HL-60/S4 treated with retinoic acid at 250 ng/mL for 4 days and 3 days (cell line): ENCODE measurements around the gene SLC38A8.

ENCODE experiments used
- in situ Hi-C: fragments of 300-500 bp; cut with MboI; formaldehyde crosslinking; loops from 2 replicates; pipeline ENCODE4 v1.7.0; 2022; ENCODE audit warnings: low sequenced_read_pairs

SLC38A8 gene

DNA sequence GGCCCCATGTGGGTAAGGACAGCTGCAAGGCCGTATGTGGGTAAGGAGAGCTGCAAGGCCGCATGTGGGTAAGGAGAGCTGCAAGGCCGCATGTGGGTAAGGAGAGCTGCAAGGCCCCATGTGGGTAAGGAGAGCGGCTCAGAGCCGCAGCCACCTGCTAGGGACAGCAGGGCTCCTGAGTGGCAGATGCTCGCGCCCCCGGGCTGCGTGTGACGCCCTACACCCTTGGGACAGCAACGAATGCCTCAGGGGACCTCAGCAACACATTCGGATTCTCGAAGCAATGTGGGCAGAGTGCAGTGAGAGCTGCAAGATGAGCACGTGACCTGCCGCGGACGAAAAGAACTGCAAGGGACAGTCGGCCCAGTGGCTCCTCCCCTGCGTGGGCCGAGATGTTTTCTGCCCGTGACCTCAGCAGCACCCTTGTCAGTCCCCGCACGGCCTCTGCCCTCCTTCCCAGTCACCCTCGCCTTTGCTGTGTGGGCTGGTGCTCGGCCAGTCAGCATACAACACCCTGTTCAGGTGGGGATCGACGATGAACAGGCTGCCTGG lies 9.6 kb upstream of the SLC38A8 start:
- in situ Hi-C loops = loop anchor here (25.0 kb wide), 1 partner anchor 435 kb away; no protein-coding TSS in a partner anchor

DNA sequence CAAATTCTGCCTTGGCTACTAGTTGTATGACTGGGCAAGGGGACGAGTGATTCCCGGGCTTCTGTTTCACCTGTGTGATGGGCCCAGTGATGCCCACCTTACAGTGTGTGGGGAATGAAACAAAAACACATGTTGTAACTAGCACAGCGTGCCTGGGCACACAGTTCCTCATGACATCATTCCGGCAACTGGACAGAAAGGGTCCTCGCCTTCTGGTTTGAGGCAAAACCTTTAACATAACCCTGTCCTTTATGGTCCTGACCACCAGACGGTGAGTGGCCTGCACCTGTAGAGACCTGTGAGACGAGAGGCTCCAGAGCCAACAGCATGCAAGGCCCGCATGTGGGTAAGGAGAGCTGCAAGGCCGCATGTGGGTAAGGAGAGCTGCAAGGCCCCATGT lies 7.7 kb upstream of the SLC38A8 start:
- in situ Hi-C loops = loop anchor here (25.0 kb wide), 1 partner anchor 437 kb away; no protein-coding TSS in a partner anchor

DNA sequence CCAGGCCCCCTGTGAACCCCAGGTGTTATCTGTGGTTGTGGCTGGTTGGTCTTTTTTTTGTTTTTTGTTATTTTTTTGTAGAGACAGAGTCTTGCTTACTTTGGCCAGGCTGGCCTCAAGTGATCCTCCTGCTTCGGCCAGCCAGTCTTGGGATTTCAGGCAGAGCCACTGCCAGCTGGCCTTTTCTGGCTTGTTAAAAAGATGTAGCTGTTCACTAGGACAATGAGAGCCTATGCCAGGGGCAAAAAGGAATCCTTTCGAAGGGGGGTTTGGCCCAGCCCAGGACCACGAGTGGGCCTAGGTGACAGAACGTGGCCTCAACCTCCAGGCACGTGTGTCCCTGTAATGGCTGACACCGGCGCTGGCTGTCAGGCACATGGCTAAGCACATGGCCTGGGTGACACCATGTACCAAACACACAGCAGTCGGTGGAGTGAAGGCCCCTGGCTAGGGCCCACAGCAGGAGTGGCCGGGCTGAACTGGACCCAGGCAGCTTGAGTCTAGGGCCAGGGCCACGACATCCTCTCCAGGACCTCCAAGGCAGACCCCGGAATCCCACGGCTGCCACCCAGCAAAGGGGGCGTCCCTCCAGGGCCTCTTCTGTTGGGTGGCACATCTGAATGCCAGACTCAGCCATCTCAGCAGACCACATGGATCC lies 6.9 kb upstream of the SLC38A8 start:
- in situ Hi-C loops = loop anchor here (25.0 kb wide), 1 partner anchor 438 kb away; no protein-coding TSS in a partner anchor

DNA sequence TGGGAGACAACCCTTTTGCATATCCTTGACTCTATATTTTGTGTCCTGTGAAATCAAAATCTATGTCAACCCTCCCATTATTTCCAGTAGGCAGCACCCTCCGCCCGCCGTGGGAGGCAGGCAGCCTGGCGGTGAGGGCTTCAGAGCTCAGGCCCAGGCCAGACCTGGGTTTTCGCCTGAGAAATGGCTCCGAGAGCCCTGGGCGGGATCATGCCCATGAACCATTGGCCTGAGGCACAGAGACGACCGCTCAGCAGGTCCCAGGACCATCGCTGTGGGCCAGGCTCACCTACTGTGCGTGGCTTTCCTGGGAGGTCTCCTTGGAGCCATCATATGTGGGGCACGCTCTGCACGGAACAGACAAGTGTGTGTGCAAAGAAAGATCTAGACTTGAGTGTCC lies 6.3 kb upstream of the SLC38A8 start:
- in situ Hi-C loops = no loop called here

DNA sequence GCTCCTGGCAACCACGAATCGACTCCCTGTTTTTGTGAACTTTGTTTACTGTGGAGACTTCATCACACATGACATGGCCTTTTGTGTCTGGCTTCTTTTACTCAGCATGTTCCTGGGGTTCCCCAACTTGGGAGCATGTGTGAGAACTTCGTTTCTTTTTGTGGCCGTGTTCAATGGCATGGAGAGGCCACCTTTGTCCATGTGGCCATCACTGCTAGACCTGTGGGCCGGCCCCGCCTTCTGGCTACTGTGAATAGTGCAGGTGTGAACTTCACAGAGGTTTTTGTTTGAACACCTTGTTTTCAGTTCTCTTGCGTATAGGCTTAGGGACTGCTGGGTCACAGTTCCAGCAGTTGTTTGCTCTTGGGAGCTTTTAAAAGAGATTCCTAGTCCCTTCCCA lies 5.7 kb upstream of the SLC38A8 start:
- in situ Hi-C loops = no loop called here

DNA sequence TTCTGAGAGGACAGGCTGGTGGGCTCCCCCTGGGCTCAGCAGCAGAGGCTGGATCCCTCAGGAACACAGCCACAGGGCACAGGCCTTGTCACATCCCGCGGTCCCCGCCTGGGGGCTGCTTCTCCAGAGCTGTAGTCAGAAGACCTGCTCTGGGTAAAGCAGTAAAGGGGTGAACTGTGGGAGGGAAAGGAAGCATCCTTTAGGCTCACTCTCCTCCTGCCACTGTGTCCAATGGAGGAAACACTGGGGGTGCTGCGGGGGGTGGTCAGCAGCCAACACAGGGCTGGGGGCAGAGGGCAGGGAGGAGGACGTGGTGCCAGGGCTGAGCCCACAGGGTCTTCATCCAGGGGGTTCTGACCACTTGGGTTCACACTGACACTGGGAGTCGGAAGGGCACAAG lies 5.0 kb upstream of the SLC38A8 start:
- in situ Hi-C loops = no loop called here

DNA sequence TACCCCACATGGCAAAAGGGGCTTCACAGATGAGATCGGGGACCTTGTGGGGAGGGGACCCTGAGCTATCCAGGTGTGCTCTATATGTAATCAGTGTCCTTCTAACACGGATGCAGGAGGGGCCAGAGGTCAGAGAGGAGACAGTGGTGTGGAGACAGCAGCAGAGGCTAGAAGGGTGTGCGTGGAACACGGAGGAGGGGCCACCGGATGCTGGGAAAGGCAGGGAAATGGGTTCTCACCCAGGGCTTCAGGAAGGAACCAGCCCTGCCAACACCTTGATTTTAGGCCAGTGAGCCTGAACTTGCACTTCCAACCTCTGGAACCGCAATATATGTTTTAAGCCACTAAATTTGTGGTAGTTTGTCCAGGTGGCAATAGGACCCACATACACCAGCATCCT lies 4.6 kb upstream of the SLC38A8 start:
- in situ Hi-C loops = no loop called here

DNA sequence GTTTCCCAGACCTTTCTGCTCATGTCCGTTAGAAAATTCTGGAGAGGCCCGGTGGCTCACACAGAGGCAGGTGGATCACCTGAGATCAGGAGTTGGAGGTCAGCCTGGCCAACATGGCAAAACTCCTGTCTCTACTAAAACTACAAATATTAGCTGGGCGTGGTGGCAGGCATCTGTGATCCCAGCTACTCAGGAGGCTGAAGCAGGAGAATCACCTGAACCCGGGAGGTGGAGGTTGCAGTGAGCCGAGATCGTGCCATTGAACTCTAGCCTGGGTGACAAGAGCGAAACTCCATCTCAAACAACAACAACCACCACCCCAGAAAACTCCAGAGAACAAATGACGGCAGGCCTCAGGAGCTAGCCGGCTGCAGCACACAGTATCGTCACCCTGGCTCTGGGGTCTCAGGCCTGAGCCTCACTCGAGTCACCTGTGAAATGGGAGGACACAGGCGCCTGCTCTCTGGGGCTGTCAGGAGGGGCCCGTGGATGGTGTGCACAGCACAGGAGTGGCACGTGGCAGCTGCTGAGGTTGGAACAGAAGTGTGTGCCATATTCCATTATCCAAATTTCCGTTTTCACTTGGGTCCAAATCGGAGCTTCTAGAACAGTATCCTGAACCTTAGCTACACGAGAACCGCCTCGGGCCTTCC lies 3.3 kb upstream of the SLC38A8 start:
- in situ Hi-C loops = no loop called here

DNA sequence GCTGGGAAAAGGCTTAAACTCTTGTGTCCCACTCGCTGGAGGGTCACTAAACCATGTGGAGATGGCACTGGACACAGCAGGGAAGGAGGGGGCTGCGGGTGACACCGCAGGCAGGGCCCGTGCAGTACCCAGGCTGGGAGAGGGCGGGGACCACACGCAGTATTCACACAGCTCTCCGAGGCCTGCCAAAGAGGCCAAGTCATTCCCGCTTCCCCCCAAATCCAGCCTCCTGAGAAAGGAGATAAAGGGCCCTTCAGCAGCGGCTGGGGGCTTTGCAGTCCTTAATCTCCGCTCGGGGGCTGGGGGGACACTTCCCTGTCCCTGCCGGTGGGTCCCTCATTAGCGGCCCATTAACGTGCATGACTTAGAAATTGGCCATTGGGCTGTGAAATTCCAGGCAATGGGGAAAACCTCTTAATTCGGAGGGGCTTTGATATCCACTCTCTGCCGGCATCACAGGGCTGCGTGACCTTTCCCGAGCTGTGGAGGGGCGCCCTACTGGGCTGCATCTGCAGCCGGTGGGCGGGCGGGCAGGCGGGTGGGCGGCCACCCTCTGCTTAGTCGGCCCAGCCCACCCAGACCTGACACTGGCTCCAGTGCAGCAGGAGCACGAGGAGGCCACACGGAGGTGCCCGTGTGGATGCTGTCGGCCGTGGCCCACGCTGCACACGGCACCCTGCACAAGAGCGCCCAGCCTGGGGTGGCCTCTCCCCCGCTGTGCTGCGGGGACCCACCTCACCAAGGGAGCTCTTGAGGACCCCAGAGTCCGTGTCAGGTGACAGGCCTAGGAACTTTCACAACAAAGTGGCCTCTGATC lies 2.6 kb upstream of the SLC38A8 start:
- in situ Hi-C loops = no loop called here

DNA sequence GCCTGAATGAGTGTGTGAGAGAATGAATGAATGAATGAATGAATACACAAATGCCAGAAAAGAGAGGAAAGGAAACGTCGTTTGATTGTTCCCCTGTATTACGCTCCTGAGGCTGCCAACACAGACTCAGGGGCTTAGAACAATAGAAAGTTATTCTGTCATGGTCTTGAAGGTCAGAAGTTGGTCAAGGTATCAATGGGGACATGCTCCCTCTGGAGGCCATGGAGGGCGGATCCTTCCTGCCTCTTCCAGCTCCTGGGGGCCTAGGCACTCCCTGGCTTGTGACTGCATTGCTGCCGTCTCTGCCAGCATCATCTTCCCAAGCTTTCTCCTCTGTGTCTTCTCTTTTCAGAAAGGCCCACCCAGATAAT lies 1.5 kb upstream of the SLC38A8 start:
- in situ Hi-C loops = no loop called here

DNA sequence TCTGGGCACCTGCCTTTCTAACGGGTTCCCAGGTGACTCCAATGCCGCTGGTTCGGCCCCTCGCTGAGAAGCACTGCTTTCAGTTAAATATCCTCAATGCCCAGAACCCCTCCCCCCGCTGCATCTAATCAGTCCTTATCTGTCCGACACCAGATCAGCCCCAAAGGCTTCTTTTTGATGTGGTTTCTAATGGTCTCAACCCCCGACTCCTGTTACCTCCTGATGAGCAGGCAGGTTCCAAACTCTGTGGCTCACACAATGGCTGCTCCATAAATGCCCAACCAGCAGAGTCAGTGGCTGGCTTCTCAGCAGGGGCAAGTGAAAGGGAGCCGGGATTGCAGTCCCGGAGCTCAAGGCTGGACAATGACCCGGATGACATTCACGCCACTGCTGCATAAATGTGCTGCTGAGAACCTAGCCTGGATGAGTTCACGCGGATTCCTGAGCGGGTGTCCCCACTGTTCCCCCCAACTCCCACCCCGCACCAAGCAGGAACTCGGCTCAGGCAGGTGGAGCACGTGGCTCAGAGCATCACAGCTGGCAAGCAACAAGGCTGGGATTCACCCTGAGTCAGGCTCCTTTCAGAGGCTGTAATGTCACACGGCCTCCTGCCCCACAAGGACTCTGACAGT lies 1.0 kb upstream of the SLC38A8 start:
- in situ Hi-C loops = no loop called here

DNA sequence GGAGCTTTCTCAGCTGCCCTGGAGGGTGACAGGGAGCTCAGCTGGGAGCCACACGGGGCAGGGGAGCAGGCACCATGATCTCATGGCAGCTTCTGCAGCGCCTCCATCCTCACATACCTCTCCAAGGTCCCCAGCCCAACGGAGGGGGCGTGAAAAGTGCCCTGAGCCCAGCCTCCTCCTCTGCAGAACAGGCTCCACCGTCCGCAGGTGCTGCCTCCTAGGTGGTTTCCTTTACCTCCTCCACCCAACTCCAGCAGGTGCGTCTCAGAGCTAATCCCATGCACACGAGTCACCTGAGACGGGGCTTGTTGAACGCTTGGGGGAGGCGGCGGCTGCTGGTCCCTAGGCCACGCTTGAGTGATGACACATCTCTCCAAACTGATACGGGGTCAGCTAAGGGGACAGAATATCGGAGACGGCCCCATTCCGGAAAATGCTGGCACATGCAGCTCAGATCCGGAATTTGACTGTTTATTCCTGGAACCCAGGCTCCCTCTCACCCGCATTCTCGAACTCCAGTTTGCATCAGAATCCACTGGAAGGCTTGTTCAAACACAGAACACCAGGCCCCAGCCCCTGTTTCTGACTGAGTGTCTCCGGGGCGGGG lies 387 bp upstream of the SLC38A8 start:
- in situ Hi-C loops = no loop called here

DNA sequence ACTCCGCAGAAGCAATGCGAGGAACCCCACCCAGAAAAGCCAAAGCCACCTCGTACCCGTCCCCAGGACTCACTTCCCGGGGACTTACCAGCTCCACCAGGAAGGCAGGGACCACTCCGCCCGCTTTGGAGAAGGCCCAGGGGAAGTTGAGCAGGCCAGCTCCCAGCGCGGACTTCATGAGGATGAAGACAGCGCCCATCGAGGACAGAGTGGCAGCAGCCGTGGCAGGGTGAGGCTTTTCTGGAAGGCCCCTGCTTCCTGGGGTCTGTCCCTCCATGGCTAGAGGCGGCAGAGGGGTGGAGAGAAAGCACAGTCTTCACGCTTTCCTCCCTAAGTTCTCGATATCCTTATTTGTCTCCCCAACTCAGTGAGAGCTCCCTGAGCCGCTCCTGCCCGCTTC lies 714 bp downstream of the SLC38A8 start:
- in situ Hi-C loops = no loop called here

DNA sequence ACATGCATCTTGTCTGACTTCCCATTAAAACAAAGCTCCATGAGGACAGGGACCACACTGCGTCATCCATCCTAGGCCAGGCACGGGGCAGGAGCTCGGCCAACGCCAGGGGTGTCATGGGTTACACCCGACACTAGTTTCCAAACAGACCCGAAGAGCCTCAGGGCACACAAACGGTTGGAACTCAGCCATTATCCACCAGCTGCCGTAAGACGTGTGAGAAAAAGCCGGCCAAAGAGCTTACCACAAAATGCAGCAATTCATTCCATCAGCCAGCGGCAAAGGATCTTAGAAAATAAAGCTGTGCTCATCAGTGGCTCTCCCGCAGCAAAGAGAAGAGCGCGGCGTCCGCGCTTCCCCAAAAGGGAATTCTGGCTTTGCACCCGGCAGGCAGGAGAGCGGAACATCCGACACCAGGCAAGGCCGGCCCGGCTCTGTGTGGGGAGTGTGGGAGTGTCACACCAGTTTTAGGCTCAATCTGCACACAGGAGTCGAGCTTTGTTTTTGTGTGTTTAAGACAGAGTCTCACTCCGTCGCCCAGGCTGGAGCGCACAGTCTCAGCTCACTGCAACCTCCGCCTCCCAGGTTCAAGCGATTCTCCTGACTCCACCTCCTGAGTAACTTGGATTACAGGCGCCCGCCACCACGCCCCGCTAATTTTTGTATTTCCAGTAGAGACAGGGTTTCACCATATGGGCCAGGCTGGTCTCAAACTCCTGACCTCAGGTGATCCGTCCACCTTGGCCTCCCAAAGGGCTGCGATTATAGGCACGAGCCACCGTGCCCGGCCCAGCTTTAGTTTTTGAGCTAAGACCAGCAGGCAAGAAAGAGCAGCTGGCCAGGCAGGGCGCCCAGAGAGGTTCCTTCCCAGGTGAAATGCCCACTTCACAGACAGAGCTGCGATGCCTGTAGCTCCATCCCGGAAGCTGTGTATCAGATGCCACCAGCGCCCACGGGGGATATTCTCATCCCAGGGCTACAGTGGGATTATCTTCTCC lies 1.5 kb downstream of the SLC38A8 start:
- in situ Hi-C loops = no loop called here

DNA sequence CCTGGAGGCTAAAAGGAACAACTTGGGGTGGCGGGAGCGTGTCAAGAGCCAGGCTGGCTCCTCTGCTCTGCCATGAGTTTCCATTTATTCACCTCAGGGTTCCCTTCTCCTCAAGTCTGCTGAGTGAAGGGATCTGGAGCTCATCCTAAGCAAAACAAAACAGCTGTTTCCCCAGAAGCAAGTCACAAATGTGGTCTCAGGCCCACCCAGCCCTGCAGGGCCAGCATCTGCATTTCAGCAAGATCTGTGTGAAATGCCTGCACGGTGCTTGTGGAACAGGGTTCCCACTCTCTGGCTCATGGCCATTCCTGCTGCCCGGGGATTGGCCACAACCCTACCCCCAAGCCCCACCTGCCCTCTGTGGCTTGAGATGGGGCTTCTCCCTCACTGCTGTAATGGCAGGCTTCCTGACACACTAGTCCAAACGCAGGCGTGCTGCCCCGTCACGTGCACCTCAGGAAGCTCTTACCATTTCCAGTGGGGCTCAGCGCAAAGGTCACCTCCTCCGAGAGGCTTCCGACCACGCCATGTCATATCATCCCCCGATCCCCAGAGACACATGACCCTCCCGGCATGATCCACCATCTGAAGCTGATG lies 2.3 kb downstream of the SLC38A8 start:
- in situ Hi-C loops = no loop called here

DNA sequence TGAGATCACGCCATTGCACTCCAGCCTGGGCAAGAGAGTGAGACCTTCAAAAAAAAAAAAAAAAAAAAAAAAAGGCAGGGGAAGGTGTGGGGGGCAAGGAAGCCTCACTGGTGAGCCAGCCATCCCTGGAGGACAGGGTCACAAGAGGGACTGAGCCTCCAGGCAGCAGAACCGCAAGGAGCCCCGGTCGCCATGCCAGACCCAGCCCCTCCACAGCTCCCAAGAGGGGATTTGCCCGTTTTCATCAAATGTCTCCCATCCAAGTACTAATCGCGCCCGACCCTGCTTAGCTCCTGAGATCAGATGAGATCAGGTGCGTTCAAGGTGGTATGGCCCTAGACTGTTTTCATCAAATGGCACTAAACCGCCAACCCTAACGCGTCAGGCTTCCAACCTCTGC lies 2.9 kb downstream of the SLC38A8 start:
- in situ Hi-C loops = no loop called here

DNA sequence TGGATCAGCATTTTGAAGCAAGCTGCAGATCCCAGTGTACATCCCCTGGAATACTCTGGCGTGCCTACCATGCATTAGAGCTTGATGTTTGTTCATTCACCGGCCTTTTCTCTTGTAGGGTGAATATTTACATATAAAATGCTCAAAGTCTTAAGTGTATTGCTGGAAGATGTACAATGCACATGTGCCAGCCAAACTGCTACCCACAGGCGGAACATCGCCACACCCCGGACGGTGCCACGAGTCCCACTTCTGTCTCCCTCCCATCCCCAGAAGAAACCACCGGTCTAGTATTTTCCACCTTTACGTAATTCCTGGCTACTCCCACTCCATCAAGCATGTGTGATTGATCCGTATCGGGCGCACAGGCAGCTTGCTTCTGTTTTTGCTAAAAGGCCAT lies 4.1 kb downstream of the SLC38A8 start:
- in situ Hi-C loops = no loop called here

DNA sequence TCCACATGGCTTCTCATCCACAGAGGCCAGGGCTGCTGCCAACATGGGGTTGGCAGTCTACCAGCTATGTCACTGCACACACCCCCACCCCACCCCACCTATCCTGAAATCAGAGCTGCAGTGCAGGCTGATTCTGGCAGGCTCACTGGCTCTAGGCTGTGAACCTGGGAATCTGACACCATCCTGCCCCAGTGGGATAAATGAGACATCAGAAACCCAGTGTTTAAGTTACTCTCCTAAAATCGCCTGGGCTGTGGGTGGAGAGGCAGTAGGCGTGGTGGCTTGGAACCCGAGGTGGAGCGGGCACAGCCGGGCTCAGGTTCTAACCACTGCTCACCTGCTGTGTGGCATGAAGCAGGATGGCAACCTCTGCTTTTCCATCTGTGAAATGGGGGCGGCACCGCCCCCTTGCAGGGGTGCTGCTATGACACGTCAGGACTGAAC lies 5.6 kb downstream of the SLC38A8 start:
- in situ Hi-C loops = no loop called here

DNA sequence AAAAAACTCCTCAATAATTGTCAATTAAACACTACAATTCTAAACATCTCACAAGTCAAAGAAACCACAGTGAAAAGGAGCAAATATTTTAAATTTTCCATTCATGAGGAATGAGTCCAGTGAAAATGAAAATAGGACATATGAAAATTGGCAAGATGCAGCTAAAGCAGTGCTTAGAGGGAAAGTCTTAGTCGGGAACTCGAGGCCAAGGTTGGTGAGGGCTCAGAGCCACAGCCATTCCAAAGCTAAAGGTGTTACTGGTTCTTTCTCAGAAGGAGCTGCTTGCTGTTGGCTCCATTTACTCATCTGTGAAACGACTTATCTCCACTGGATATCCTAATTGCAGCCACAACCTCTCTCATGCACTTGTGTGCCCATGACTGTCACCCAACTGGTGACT lies 6.5 kb downstream of the SLC38A8 start:
- in situ Hi-C loops = no loop called here
